Activated CD8-positive, alpha-beta memory T cell treated with anti-CD3 and anti-CD28 coated beads for 1 hour (primary cell): ENCODE results near the gene THBS1.
A peak's percentile ranks its signal among the peaks of the same experiment; 100 is the strongest.

Experiments used
- DNase-seq, 2 donors: peaks; one replicate each; pipeline ENCODE4 v3.0.0-alpha.2; 2020; ENCODE audit warnings: low read depth in 1 of 2; ENCODE audit errors: extremely low read depth in 1 of 2

The THBS1 gene

GRCh38 chr15:39598958-39599845, 18.3 kb downstream of the THBS1 start:
- DNase-seq = no peak

DNA sequence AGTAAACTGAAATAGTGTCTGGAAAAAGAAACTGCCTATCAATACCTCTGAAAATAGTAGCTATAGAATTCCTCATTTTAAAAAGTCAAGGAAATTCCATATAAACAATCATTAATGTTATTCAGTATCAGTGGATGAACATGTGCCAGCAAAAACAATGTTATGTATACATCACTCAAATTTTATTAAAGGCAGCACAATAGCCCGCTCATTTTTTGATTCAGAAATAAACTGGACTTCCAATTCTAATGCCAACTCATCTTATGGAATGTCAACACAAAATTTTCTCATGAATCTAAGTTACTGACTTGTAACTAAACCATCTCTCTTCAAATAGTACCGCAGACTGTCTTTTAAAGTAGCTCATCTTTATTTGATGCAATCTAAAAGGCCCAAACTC, 19.0 kb downstream of the THBS1 start:
- no peak for DNase-seq

GRCh38 chr15:39602143-39602542, 21.3 kb downstream of the THBS1 start:
- DNase-seq = no peak

GRCh38 chr15:39605146-39605545, 24.3 kb downstream of the THBS1 start:
- no peak for DNase-seq

DNA sequence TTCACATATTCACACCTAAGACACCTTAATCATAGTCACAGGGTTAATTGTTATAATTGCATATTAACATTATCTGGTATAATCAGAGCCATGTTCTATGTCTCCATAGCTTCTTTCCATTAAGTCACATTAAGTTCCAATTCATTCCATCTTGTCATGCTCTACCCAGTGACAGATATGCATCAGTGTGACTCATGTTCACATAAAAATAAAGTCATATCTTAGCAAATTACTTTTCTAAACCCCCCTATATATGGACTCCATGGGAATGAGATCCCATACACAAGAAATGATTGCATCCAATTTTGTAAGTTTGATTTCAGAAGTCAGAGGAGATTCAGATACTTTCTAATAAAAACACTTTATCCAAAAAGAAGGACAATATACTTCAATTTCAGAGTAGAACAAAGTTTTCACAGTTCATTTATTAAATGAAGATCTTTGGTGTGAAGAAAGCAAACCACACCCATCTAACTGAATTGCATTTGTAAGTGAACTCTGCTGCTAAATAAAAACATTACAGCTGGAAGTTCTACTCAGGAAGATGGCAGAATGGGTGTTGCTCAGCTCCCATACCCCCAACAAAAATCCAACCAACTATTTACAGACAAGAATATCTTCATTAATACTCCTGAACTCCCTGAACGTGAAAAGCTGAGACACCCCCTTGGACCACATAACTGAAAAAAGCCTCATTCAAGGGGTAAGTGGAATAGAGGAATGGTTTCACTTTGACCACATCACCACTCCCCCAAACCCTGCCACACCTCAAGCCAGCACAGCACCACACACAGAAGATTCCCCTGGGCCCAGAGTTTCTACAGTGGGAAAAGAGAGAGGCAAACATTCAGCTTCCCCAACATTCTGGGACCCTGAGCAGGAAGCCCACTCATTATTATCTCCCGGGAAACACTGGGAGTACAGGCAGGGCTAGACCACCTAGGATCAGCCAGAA, 27.6 kb downstream of the THBS1 start:
- no peak for DNase-seq

DNA sequence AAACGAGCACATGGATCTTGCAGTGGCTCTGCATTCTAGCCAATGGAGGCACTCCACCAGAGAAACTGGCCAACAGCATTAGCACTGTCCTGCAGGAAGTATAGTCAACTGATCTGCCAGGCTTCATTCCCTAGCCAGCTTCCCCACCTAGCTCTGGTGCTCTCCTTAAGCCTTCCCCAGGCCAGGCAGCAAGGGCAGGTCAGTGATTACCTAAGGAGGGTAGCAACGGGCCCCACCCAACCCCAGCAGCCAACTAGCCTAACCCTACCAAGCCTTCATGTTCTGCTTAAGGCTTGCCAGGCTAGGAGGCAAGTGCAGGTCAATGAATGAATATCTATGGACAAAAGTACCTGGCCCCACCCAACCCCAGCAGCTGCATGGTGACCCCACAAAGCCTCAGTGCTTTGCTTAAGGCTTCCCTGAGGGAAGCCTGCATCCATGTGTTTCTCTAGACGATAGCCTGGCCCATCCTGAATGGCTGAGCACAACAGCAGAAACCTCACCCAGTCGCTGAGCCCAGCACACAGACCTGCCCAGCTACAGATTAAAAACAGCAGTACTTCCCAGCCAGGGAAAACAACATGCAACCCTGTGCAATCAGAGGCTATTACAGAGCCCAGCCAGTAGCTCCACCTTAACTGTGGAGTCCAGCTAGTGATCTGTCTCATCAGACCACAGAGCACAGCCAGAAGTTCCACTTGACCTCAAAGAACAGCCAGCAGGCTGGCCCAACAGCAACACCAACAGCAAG, 28.5 kb downstream of the THBS1 start:
- no peak for DNase-seq

GRCh38 chr15:39610665-39611064, 29.8 kb downstream of the THBS1 start:
- no peak for DNase-seq

DNA sequence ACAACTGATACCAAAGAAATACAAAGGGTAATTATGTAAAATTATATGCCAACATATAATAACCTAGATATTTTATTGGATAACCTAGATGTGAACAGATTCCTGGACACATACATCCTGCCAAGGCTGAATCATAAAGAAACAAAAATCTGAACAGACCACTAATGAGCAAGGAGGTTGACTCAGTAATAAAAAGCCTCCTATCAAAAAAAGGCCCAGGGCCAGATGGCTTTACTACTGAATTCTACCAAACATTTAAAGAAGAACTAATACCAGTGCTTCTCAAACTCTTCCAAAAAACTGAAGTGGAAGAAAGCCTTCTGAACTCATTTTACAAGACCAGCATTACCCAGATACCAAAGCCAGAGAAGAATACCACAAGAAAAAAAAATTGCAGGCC, 32.4 kb downstream of the THBS1 start:
- DNase-seq = no peak

DNA sequence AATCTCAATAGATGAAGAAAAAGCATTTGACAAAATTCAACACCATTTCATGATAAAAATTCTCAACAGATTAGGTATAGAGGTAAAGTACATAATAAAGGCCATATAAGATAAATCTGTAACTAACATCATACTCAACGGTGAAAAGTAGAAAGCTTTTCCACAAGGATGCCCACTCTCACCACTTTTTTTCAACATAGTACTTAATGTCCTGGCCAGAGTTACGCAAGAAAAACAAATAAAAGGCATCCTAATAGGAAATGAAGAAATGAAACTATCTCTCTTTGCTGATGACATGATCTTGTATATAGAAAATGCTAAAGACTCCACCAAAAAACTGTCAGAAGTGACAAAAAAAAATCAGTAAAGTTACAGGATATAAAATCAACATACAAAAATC, 33.0 kb downstream of the THBS1 start:
- no peak for DNase-seq

DNA sequence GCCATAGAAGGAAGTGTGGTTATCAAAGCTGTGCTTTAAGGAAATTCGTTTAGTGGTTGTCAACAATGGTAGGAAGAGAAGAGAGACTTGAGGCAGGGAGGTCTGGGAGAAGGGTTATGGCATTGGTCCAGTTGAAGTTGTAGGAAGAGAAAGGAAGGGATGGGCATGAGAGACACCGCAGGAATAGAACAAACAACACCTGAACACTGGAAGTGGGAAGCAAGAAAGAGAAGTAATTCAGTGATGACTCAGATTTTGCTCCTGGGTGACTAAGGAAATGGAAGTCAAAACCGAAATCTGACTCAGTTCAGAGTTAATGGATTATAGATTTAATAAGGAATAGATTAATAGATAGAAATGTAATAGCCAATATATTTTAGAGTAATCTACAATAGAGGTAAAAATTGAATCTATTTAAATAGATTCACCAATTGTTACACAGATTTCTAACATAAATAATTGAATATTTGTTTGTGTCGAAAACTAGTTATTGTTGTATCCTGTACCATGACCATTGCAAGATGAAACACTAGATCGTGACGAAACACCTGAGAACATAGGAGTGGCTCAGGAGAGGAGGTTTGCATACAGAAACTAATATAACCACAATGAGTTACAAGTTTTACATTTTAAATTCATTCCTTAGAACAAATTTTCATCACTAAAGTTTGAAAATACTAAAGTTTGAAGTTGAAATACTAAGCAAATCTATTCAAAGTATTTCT, 36.0 kb downstream of the THBS1 start:
- DNase-seq = no peak

GRCh38 chr15:39618063-39618823, 37.4 kb downstream of the THBS1 start:
- DNase-seq = no peak

- no peak for DNase-seq
These were observed 40.3 kb downstream of the THBS1 start for GRCh38 chr15:39621210-39621609.

DNA sequence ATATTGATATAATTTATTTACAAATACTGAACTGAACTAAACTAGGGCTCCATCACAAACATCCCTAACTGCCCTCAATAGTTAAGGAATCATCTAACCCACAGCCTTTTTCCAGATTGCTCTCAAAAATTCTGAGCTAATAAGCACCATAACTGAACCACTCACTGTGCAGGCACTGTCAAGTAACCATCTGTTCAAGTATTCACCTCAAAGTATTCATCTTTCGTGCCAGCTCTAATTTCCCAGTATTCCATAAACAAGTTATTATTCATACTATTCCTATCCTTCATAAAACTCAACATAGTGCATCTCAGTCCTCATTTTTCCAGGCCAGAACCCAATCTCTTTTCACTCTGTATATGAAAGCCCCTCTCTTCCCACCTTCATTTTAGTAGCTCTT, 41.1 kb downstream of the THBS1 start:
- no peak for DNase-seq

DNA sequence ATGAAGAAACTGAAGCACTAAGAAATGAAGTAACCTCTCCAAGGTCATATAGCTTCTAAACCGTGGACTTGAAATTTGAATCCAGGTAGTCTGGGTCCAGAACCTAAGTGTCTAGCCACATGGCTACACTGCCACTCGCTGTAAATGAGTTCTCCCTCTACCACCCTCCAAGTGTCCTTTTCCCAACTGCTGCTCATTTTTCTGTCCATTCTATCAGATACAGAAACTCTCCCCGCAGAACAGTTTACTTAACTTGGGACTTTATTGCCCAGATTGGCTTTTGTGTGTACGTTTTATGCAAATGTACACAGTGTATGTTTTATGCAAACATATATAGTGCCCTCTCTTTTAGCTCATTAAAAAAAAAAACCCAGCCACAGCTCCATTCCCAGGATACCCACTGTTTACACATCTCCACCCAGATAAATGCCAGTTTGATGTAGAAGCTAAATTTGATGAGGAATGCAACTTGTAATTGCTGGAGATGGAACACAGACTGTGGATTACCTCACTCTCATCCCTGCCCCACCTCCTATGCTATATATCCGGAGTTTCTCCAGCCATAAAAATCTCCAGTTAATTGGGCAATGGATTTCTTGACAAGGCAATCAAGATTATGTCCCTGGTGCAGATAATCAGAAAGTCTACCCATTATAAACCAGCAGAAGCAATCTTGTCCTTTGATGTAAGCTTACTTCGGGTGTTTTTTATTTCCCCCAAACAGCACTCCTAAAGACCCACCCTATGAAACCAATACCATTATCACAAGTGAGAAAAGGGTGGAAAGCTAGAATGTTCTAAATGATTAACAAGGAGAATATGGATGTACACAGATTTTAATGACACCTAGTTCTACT, 42.0 kb downstream of the THBS1 start:
- DNase-seq = no peak

DNA sequence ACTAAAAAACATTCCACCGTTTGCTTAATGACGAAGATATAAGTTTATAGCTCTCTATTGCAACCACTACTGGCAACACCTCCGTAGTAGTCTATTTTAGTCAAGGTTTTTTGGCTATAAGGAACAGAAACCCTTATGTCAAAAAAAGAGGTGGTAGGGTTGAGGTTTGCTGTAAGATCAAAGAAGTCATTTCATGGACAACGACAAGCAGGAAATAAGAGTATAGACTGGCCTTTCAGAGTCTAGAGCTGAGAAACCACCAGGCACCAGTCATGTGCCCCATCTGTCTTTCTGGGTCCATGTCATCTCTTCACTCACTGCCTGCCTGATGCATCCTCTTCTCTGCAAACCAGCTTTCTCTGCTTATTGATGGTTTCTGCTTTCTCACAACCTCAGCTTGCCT, 42.7 kb downstream of the THBS1 start:
- DNase-seq = no peak

GRCh38 chr15:39624806-39625205, 43.9 kb downstream of the THBS1 start:
- DNase-seq = peak; percentile 25 to 39

DNA sequence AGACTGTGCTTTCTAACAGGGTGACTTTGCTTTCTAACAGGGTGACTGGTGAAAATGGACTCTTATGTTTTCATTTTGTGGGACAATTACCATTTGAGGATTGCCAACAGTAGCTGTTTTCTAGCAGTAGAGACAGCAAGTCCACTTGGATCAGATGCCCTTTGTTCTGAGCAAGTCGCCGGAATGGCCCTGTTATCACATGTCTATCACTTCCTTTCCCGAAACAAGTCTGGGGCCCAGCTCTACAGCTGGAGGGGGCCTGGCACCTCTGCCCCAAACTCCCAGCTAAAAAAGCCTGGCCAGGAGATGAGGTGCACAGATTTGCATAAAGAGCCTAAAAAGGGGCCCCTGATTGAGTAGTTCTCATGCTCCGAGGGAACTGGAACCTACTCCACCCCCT, 44.6 kb downstream of the THBS1 start:
- DNase-seq = no peak

DNA sequence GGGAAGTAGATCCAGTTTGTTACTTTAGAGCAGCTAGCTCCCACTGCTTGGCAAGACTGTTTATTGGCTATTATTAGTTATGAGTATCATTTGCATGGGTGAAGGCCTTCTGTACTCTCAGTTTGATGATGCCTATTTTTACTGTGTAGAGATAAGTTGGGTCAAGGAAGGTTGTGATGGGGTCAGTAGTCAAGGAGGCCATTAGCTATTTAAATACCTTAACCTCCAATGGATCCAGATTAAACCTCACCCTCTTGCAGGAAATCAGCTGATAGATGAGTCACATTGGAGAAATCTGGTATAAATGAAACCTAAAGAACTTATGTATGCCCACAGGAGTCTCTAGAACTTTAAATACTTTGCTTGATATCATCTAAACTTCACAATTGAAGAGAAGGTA, 45.0 kb downstream of the THBS1 start:
- DNase-seq = no peak
